Measurements from ENCODE around the gene ME3.
"Not testable (repeated sequence)": the region's sequence is repeated elsewhere in the genome, so short reads cannot be mapped to it uniquely, and the experiment has no call there.

ME3 gene

DNA sequence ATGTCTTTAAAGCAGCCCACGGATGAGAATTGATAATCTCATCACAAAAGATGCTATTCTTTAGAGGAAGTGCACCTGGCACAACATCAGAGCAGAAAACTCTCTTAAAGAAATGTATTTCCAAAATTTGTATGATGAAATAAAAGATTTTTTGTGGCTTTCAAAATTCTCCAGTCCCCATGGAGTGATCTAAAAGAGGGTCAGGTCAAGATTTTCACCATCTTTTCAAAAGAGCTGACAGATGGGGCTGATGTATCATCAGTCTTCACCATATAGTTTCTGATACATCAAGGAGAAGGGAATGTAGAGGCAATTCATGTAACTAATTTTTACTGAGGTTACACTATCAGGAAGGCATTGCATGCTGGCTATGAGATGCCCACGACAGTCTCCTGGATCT is 11.7 kb downstream of the ME3 start:
- no peak for DNase-seq

DNA sequence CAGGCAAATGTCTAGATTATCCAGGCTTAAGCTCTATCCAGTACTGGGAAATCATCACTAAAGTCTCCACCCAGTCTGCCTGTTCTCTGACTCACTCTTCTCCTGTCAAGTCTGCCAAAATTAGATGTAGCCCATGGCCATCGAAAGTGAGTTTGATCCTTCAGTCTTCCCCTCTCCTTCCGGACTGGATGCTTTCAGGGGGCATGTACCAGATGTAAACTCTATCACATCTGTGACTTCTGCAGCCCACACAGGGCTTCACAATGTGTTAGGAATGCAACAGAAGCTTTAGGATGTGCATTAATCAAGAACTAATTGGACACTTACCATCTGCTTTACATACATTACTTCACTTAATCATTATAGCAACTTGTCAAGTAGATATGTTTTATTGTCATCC is 12.3 kb downstream of the ME3 start:
- DNase-seq = no peak

GRCh38 chr11:86658534-86658933 is 13.9 kb downstream of the ME3 start:
- no peak for DNase-seq

- not testable (repeated sequence) for DNase-seq
Measured at GRCh38 chr11:86645212-86645611, 27.2 kb downstream of the ME3 start.

DNA sequence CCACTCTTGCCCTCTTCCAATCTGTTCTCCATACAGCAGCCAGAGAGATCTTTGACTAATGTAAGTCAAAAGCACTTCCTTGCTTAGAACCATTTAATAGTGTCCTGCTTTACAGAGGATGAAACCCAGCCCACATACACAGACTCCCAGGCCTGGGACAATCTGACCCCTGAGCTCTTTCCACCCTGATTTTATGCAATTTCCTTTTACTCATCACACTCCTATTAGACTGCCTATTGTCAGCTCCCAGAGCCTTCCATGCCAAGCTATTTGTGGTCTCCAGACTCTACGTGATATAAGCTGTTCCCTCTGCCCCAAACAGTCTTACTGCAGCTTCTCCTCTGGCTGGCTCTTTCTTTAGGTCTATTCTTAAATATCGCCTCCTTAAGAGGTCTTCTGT is 28.1 kb downstream of the ME3 start:
- no peak for DNase-seq

- DNase-seq = no peak
Measured at GRCh38 chr11:86641537-86642261, 30.7 kb downstream of the ME3 start.

DNA sequence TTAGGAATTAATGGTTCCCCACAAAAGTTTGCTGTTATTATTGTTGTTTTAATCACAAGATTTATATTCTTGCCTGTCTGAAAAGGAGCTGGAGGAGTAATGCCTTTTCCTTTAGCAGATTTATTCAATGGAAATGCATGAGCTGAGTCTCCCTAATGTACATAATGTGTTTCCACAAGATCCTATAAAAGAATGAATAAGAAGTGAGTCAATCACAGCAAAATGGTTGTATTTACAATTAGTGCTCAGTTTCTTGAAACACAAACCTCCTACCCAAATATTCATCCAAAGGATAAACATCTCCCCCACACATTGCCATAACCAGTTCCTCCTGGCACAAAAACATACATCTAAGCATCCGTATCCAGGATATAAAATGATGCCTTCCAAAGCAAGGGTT is 33.3 kb downstream of the ME3 start:
- DNase-seq = no peak

DNA sequence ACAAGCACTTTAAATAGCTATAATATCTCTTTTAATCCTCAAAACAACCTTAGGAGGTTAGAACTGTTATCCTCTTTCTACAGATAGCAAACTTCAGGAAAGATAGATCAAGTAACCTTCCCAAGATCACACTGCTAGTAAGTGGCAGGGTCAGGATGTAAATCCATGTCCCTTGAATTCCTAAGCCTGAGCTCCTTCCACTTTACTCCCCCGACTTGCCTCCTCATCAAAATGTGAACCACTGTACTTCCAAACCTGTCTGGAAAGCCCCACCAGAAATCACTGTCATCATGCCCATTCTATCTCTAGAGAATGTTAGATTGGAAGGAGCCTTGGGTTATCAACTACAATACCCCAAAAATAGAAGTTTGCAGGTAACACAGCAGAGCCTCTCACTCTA is 33.7 kb downstream of the ME3 start:
- DNase-seq = no peak

GRCh38 chr11:86637988-86638387 is 34.4 kb downstream of the ME3 start:
- DNase-seq = no peak

GRCh38 chr11:86636275-86636674 is 36.1 kb downstream of the ME3 start:
- no peak for DNase-seq

DNA sequence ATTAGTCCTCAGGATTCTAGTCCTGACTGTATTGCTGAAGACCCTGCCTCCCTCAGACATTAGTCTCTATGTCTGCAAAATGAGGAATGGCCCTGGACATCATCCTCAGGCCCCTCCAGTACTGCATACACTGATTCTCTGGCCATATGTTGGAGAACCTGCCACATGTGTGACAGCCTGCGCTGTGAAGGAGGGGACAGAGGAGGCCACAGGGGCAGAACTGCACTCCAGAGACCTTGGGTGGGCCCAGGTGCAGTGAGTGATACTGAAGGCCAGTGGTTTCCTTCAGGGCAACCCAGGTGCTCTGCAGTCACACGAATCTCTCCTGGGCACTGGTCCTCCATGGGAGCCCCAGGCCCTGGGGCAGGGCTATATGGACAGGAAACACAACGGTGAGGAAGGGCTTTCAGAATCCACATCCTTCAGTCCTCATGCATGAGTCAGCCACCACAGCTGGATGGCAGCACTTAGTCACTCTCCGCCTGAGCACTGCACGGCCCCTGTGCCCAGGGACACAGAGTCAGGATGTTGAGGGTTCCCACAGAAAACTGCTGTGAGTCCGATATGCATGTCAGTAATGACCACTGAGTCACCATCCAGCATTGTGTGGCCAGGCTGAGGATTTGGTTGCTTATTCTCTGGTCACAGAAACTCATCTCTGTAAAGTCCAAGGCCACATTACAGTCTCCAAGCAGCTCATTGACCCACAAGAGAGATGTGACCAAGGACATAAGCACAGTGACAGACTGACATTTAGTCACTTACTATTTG is 39.7 kb downstream of the ME3 start:
- DNase-seq = no peak

GRCh38 chr11:86630229-86630981 is 42.0 kb downstream of the ME3 start:
- no peak for DNase-seq

DNA sequence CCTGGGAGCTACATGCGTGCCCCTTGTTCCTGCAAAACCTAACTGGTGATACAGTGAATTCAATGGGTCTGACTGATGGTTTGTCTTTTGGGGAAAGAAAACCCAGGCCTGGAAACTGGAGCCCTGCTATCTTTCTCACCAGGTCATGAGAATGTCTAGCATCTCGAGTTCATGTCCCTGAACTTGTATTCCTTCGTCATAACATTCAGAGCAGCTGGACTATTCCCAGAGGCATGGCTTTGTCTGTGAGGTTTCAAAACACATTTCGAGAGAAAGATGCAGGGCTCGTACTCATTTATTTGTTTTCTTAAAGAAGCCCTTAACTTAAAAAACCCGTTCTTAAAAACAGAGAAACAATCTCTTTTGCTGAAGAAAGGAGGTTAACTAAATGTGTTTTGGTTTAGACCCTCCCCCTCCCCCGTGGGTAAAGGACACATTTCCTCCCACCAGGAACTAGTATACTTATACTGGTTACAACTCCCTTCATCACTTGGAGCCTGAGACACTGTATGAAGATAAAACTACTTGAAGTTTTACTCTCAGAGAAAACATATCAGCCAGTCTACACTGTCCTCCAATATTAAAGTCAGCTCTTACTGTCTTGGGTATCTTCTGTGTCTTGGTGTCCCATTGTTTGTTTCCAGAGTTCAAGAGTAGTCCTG is 43.2 kb downstream of the ME3 start:
- DNase-seq = no peak

GRCh38 chr11:86627776-86628455 is 44.5 kb downstream of the ME3 start:
- no peak for DNase-seq

DNA sequence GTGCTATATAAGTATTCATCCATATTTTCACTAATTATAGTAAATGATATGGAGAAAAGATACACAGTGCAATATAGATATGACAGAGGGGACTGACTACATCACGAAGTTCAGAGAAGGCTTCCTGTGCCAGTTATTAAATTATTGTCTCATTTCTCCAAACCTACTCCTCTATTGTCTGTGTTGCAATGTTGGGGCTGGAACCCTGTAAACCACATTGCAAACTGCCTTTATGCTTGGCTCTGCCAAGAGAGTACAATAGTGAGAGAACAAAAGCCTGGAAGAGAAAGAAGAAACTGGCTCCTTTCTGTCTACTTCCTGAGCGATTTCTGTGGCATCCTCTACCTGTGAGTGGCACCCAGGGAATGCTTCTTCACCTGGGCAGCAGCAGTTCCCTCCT is 46.4 kb downstream of the ME3 start:
- no peak for DNase-seq

DNA sequence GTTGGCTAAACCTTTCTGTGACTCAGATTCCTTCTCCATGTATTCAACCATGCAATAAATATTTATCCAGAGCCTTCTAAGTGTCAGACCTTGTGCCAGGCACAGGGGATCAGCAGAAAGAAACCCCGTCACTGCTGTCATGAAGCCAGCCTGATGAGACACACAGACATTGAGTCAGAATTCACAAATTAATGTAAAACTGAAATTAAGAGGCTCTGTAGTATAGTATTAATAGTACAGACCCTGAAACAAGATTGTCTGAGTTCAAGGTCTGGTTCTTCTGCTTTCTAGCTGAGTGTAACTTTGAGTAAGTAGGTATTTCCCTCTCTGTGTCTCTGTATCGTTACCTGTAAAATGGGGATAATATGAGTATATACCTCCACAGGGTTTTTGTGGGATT is 46.9 kb downstream of the ME3 start:
- DNase-seq = no peak

- DNase-seq = no peak
Measured at GRCh38 chr11:86624366-86624765, 48.0 kb downstream of the ME3 start.

DNA sequence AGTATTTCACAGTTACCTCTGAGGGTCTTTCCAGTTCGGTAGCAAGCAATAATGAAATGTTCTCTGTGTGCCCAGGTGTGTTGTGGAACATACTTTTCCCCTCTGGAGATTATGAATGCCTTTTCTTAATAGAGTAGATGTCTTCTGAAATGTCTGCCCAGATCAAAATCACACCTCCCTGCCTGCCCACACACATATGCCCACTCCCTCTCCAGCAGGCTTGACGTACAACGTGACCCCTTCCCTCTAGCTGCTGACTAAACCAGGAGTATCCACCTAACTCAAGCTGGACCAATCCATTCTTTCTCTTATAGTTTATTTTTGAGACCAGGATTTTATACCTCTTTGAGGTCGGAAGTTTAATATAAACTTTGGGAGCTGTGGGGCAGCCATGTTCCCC is 48.7 kb downstream of the ME3 start:
- DNase-seq = no peak

DNA sequence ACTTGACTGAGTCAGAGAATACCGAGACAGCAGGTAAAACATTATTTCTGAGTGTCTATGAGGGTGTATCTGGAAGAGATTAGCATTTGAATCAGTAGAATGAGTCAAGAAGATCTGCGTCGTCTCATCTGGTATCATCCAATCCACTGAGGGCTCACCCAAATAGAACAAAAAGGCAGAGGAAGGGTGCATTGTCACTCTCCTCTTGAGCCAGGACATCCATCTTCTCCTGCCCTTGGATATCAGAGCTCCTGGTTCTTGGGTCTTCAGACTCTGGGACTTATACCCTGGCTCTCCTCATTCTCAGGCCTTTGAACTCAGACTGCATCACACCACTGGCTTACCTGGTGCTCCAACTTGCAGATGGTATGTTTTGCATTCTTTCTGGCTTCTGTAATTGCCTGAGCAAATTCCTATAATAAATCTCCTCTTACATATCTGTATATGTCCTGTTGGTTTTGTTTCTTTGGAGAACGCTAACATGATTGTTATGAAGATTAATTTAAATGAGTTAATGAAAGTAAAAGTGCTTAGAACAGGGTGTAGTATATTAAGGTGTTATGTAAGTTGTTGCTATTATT is 49.3 kb downstream of the ME3 start:
- DNase-seq = no peak

GRCh38 chr11:86621854-86622253 is 50.6 kb downstream of the ME3 start:
- DNase-seq = no peak

DNA sequence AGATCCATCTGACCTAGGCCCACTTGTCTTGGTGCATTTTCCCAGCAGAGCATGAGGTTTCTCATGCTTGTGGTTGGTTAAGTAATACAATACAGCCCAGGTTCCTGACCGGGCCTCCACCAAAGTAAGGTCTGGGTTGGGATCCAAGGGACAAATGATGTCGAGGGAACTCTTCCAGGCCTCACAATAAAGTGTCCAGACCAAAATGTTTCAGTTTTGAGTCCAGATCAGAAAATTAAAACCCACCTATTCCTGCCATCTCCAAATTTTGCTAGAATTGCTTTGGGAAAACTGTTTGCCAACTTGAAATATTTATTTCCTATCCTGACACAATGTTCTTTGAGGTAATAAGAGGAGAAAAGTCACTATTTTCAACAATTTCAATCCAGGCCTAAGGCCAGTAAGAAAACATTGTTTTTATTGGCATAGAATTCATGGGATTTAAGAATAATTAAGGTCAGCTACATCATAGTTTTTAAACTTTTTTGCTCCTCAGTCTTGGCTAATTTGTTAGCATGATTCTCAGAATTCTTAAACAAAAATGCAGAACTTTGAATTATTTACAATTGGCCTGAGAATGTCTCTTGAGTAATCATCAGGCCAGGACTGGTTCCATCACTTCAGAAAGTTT is 51.4 kb downstream of the ME3 start:
- no peak for DNase-seq

- not testable (repeated sequence) for DNase-seq
Measured at GRCh38 chr11:86619428-86619827, 53.0 kb downstream of the ME3 start.
